Thyroid gland (tissue), 4 donors: ENCODE data around the gene ZSWIM6. TPM values are rescaled to one million over a fixed set of nuclear protein-coding genes. Genes with fewer than 3 reads are reported as not detected.

Source experiments
- DNase-seq, 2 donors: peaks; one replicate each; pipeline ENCODE4 v3.0.0-alpha.2; 2019
- H3K27ac ChIP-seq, 3 donors: fragments of 200-600 bp; sonication (generic); 1 replicate in 2 of 3; 2 replicates in 1 of 3; pipeline ENCODE4 v1.5.1; 2016 to 2019; ENCODE audit warnings: mild to moderate bottlenecking in 1 of 3, moderate library complexity in 1 of 3
- H3K27me3 ChIP-seq: fragments of 200-600 bp; sonication (generic); one replicate; pipeline ENCODE4 v1.5.1; 2019
- H3K36me3 ChIP-seq, 2 donors: fragments of 200-600 bp; sonication (generic); one replicate each; pipeline ENCODE4 v1.5.1; 2016 to 2019
- H3K4me1 ChIP-seq, 2 donors: fragments of 200-600 bp; sonication (generic); one replicate each; pipeline ENCODE4 v1.5.1; 2017 to 2019
- H3K4me3 ChIP-seq, 3 donors: fragments of 200-600 bp; sonication (generic); replicated peaks in 1 of 3; 1 replicate in 2 of 3; 2 replicates in 1 of 3; pipeline ENCODE4 v1.5.1; 2016; ENCODE audit warnings: mild to moderate bottlenecking in 1 of 3
- H3K9me3 ChIP-seq: fragments of 200-600 bp; sonication (generic); one replicate; pipeline ENCODE4 v1.5.1; 2017
- POLR2A ChIP-seq, 2 donors: fragments of 450-650 bp; IDR thresholded peaks; one replicate each; pipeline ENCODE4 v1.6.1; 2017; ENCODE audit warnings: antibody characterized with exemption in 2 of 2, mild to moderate bottlenecking in 2 of 2, moderate library complexity in 1 of 2
- WGBS, 2 donors: methylation state at CpG; one replicate each; pipeline ENCODE4 v1.1.5; 2017; 5-methylcytosine and 5-hydroxymethylcytosine counted together
- intact Hi-C: fragments of 100-400 bp; cut with DNase I; formaldehyde crosslinking; loops from one replicate; pipeline ENCODE4 v1.15.1; 2023
- total RNA-seq, 4 donors: library from RNA; depleted of rRNA; stranded (reverse); fragments of >200 nt; gene quantifications; one replicate each; pipeline ENCODE4 v1.2.3, GENCODE V29; 2016
- TF ChIP-seq, protein P1 (sequence below), 6 experiments: fragments of 200-600 bp in 3 of 6; fragments of 450-650 bp in 3 of 6; sonication (generic) in 3 of 6; IDR thresholded peaks; one replicate each; pipeline ENCODE4 v1.5.1; 2016 to 2019; ENCODE audit warnings: antibody characterized with exemption in 6 of 6, mild to moderate bottlenecking in 2 of 6, inconsistent platforms in 1 of 6, moderate library complexity in 1 of 6

Gene ZSWIM6
- total RNA-seq, 4 donors from 2014 or later: 11.8 to 20.1 (median 14.5) TPM

- no peaks in the 10 kb centered on the region for H3K9me3 ChIP-seq
- H3K36me3 ChIP-seq: no peaks in the 10 kb centered on the region
- no peaks in the 10 kb centered on the region for H3K27me3 ChIP-seq
- intact Hi-C loops: no loop called here
- H3K4me1 ChIP-seq: peaks cover 2 to 3% of the 10 kb centered on the region in 2 donors
- H3K4me3 ChIP-seq: no peak overlapping the region
- no peak for DNase-seq
- WGBS, 2 donors: 89 to 90% methylated on average over 3 of the region's 3 CpGs
- no peak overlapping the region for H3K27ac ChIP-seq
- TF ChIP-seq, protein P1, sequence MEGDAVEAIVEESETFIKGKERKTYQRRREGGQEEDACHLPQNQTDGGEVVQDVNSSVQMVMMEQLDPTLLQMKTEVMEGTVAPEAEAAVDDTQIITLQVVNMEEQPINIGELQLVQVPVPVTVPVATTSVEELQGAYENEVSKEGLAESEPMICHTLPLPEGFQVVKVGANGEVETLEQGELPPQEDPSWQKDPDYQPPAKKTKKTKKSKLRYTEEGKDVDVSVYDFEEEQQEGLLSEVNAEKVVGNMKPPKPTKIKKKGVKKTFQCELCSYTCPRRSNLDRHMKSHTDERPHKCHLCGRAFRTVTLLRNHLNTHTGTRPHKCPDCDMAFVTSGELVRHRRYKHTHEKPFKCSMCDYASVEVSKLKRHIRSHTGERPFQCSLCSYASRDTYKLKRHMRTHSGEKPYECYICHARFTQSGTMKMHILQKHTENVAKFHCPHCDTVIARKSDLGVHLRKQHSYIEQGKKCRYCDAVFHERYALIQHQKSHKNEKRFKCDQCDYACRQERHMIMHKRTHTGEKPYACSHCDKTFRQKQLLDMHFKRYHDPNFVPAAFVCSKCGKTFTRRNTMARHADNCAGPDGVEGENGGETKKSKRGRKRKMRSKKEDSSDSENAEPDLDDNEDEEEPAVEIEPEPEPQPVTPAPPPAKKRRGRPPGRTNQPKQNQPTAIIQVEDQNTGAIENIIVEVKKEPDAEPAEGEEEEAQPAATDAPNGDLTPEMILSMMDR (IDR thresholded peaks at IDR 0.05): no peak
- no peak for TF ChIP-seq POLR2A (IDR thresholded peaks at IDR 0.05)
These were observed 169.9 kb downstream of the ZSWIM6 start for GRCh38 chr5:61501971-61502370.

DNA sequence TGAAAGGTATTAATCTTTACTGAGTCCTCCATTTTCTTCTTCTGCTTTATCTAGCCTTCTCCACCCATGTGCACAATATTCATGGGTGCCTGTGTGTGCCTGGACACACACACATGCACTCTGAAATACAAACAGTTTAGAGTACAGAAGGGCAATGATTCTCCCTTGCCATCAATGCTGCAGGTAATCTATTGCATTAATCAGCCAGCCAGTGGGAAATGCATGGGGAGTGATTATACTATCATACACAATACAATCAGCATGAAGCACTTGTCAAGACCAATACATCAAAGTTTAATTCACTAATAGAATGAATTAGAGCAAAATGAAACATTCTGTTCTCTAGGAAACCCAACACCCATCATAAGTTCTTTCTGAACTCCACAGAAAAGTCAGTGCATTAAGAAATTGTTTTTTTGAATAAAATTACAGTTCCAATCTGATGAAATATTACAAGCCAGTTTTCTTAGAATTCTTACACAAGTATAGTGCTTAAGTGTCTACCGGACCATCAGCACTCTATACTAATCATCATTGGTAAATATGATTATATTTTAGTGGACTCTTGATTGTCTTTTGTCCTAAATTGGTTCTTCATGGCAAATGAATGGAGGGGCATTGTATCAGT lies 172.2 kb downstream of the ZSWIM6 start:
- Histone ChIP-seq H3K9me3 (no peaks in the 10 kb centered on the region), H3K27me3 (no peaks in the 10 kb centered on the region), H3K27ac (no peak overlapping the region), H3K36me3 (no peaks in the 10 kb centered on the region), H3K4me3 (no peak overlapping the region), H3K4me1 (peaks cover 3 to 6% of the 10 kb centered on the region in 2 donors)
- WGBS, 2 donors: 43 to 100% methylated on average over 1 of the region's 1 CpG
- TF ChIP-seq POLR2A (IDR thresholded peaks at IDR 0.05): no peak
- TF ChIP-seq, protein P1 (IDR thresholded peaks at IDR 0.05): no peak
- intact Hi-C loops: no loop called here
- DNase-seq: no peak

DNA sequence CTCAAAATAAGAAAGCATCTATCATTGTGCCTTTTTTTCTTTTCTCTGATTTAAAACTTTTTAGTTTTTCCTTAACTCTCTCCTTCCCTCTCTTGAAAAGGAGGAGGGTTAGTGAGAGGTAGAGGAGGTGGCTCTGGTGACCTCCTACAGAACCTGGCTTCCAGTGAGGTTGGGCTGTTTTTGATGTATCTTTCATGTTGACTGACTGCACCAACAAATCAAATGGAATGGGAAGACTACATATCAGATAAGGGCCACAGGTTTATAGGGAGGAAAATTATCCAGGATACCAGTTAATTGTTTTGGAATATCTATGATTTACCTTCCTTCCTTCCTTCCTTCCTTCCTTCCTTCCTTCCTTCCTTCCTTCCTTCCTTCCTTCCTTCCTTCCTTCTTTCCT lies 173.2 kb downstream of the ZSWIM6 start:
- TF ChIP-seq POLR2A (IDR thresholded peaks at IDR 0.05): no peak
- TF ChIP-seq, protein P1 (IDR thresholded peaks at IDR 0.05): no peak
- H3K27me3 ChIP-seq: no peaks in the 10 kb centered on the region
- H3K9me3 ChIP-seq: no peaks in the 10 kb centered on the region
- intact Hi-C loops: no loop called here
- H3K4me1 ChIP-seq: peaks cover 3 to 6% of the 10 kb centered on the region in 2 donors
- H3K36me3 ChIP-seq: no peaks in the 10 kb centered on the region
- H3K4me3 ChIP-seq: no peak overlapping the region
- no peak overlapping the region for H3K27ac ChIP-seq
- DNase-seq: no peak

GRCh38 chr5:61507232-61507631 lies 175.2 kb downstream of the ZSWIM6 start:
- peaks cover 3 to 6% of the 10 kb centered on the region in 2 donors for H3K4me1 ChIP-seq
- H3K9me3 ChIP-seq: no peaks in the 10 kb centered on the region
- H3K27ac ChIP-seq: no peak overlapping the region
- DNase-seq: no peak
- intact Hi-C loops: no loop called here
- H3K27me3 ChIP-seq: no peaks in the 10 kb centered on the region
- no peaks in the 10 kb centered on the region for H3K36me3 ChIP-seq
- no peak for TF ChIP-seq POLR2A (IDR thresholded peaks at IDR 0.05)
- TF ChIP-seq, protein P1 (IDR thresholded peaks at IDR 0.05): no peak
- H3K4me3 ChIP-seq: no peak overlapping the region

DNA sequence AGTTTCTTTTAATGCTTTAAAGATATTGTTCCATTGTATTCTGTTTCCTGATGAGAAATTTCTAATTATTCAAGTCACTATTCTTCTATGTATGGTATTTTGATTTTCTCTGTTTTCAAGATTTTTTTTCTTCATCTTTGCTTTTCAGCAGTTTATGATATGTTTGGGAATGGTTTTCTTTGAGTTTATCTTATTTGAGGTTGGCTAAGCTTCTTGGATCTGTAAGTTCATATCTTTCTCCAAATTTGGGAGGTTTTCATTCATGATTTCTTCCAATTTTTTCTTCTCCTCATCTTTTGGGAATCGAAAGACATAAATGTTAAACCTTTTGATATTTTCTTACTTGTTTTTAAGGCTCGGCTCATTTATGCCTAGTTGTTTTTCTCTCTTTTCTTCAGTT lies 184.9 kb downstream of the ZSWIM6 start:
- Histone ChIP-seq H3K9me3 (no peaks in the 10 kb centered on the region), H3K36me3 (no peaks in the 10 kb centered on the region), H3K27ac (no peak overlapping the region), H3K27me3 (no peaks in the 10 kb centered on the region), H3K4me1 (no peaks in the 10 kb centered on the region), H3K4me3 (no peak overlapping the region)
- WGBS, 2 donors: 97 to 98% methylated on average over 2 of the region's 2 CpGs
- TF ChIP-seq, protein P1 (IDR thresholded peaks at IDR 0.05): no peak
- no peak for TF ChIP-seq POLR2A (IDR thresholded peaks at IDR 0.05)
- no peak for DNase-seq
- intact Hi-C loops: no loop called here
